ENCODE measurements around the gene FAM184A. TPM values are rescaled to one million over a fixed set of nuclear protein-coding genes. Genes with fewer than 3 reads are reported as not detected.

The FAM184A gene
- total RNA-seq, 1 donor from 2014 or later = 2.0 TPM

DNA sequence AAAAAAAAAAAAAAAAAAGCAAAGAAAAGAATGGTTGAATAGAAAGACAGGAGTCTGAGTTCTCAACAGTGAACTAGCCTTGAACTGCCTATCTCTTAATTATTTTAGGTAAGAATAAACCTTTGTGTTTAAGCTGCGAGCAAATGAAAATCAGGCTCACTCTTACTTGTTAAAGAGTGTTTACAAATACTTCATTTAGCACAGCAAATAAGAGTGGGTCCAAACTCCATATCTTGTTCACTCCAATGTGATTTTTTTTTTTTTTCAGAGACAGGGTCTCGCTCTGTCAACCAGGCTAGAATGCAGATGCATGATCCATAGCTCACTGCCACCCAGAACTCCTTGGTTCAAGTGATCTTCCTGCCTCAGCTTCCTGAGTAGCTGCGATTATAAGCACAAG lies 155.4 kb downstream of the FAM184A start:
- no peak overlapping the region for H2AFZ ChIP-seq (ENCODE audit: low read depth, low read length)
- no peaks in the 10 kb centered on the region for H3K79me2 ChIP-seq (ENCODE audit: insufficient read depth, low read length)
- H3K4me1 ChIP-seq (ENCODE audit: insufficient read depth, low read length) = no peaks in the 10 kb centered on the region
- H3K4me2 ChIP-seq (ENCODE audit: low read length) = no peak overlapping the region
- no peak overlapping the region for H3K4me3 ChIP-seq (ENCODE audit: insufficient read depth, low read depth, low read length)
- TF ChIP-seq EZH2 (IDR thresholded peaks at IDR 0.05; ENCODE audit: insufficient read depth, low read length) = no peak
- TF ChIP-seq, protein P1, sequence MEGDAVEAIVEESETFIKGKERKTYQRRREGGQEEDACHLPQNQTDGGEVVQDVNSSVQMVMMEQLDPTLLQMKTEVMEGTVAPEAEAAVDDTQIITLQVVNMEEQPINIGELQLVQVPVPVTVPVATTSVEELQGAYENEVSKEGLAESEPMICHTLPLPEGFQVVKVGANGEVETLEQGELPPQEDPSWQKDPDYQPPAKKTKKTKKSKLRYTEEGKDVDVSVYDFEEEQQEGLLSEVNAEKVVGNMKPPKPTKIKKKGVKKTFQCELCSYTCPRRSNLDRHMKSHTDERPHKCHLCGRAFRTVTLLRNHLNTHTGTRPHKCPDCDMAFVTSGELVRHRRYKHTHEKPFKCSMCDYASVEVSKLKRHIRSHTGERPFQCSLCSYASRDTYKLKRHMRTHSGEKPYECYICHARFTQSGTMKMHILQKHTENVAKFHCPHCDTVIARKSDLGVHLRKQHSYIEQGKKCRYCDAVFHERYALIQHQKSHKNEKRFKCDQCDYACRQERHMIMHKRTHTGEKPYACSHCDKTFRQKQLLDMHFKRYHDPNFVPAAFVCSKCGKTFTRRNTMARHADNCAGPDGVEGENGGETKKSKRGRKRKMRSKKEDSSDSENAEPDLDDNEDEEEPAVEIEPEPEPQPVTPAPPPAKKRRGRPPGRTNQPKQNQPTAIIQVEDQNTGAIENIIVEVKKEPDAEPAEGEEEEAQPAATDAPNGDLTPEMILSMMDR (IDR thresholded peaks at IDR 0.05; ENCODE audit: insufficient read depth, low read depth, low read length) = no peak
- FAIRE-seq (no peak), DNase-seq (ENCODE audit: low read depth) (no peak)
- H3K27ac Mint-ChIP-seq (ENCODE audit: unreplicated experiment) = no peak overlapping the region
- peaks cover 14% of the 10 kb centered on the region for H3K36me3 Mint-ChIP-seq (ENCODE audit: low read depth, unreplicated experiment)
- no peak overlapping the region for H3K4me3 Mint-ChIP-seq (ENCODE audit: unreplicated experiment)
- H3K9ac ChIP-seq (ENCODE audit: low read length) = no peak overlapping the region
- no peaks in the 10 kb centered on the region for H3K27me3 ChIP-seq (ENCODE audit: insufficient read depth, low read length)
- no peaks in the 10 kb centered on the region for H3K9me3 Mint-ChIP-seq (ENCODE audit: unreplicated experiment)
- H3K27ac ChIP-seq (ENCODE audit: low read depth, low read length) = no peak overlapping the region
- no peaks in the 10 kb centered on the region for H3K27me3 Mint-ChIP-seq (ENCODE audit: low read depth, unreplicated experiment)
- H3K36me3 ChIP-seq (ENCODE audit: insufficient read depth, low read length) = peaks cover 14% of the 10 kb centered on the region
- peaks cover 3% of the 10 kb centered on the region for H3K4me1 Mint-ChIP-seq (ENCODE audit: low read depth, unreplicated experiment)
- no peaks in the 10 kb centered on the region for H4K20me1 ChIP-seq (ENCODE audit: insufficient read depth, low read length)
- no peaks in the 10 kb centered on the region for H3K9me3 ChIP-seq (ENCODE audit: insufficient read depth, low read depth, low read length)

DNA sequence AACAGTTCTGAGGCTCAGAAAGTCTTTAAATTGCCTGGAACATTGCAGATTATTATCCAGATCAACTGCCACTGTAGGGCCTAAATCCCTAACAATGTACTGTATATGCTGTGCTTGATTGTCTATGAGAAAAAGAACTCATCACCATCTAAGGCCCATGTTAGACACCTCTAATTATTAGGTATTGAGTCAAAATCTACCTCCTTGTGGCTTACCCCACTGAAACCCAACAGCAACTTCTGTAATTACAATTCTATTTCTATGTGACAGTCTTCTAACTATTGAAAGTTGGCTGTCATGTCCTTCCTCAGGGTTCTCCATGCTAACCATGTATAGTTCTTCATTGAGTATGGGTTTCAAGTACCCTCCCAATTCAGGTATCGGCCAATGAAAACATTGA lies 157.4 kb downstream of the FAM184A start:
- no peaks in the 10 kb centered on the region for H3K4me1 ChIP-seq (ENCODE audit: insufficient read depth, low read length)
- H3K79me2 ChIP-seq (ENCODE audit: insufficient read depth, low read length) = no peaks in the 10 kb centered on the region
- no peak overlapping the region for H3K4me3 ChIP-seq (ENCODE audit: insufficient read depth, low read depth, low read length)
- Mint-ChIP-seq H3K9me3 (ENCODE audit: unreplicated experiment) (no peaks in the 10 kb centered on the region), H3K4me3 (ENCODE audit: unreplicated experiment) (no peak overlapping the region), H3K27me3 (ENCODE audit: low read depth, unreplicated experiment) (no peaks in the 10 kb centered on the region), H3K36me3 (ENCODE audit: low read depth, unreplicated experiment) (peaks cover 14% of the 10 kb centered on the region), H3K27ac (ENCODE audit: unreplicated experiment) (no peak overlapping the region), H3K4me1 (ENCODE audit: low read depth, unreplicated experiment) (peaks cover 6% of the 10 kb centered on the region)
- H3K36me3 ChIP-seq (ENCODE audit: insufficient read depth, low read length) = peaks cover 14% of the 10 kb centered on the region
- H3K27ac ChIP-seq (ENCODE audit: low read depth, low read length) = no peak overlapping the region
- DNase-seq (ENCODE audit: low read depth) (no peak), FAIRE-seq (no peak)
- no peaks in the 10 kb centered on the region for H3K9me3 ChIP-seq (ENCODE audit: insufficient read depth, low read depth, low read length)
- no peak overlapping the region for H2AFZ ChIP-seq (ENCODE audit: low read depth, low read length)
- no peaks in the 10 kb centered on the region for H4K20me1 ChIP-seq (ENCODE audit: insufficient read depth, low read length)
- TF ChIP-seq, protein P1 (IDR thresholded peaks at IDR 0.05; ENCODE audit: insufficient read depth, low read depth, low read length) = no peak
- no peak overlapping the region for H3K9ac ChIP-seq (ENCODE audit: low read length)
- no peak overlapping the region for H3K4me2 ChIP-seq (ENCODE audit: low read length)
- no peaks in the 10 kb centered on the region for H3K27me3 ChIP-seq (ENCODE audit: insufficient read depth, low read length)

DNA sequence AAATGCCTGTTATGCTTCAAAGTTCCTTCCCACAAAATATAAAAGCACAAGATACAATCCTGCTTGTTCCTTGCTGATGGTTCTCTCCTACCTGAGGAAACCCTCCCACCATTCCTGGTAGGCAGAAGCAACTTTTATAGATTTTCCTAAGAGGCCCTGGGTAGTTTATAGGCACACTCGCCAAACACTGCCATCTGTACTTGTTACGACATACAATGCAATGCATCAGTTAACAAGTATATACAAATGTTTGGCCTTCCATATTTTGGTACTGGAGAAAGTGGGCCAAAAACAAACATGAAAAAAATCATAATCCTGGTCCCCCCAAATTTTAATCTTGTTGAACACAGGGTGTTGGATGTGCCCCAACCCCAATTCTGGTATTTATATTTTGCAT lies 160.1 kb downstream of the FAM184A start:
- H4K20me1 ChIP-seq (ENCODE audit: insufficient read depth, low read length) = no peaks in the 10 kb centered on the region
- H3K9me3 ChIP-seq (ENCODE audit: insufficient read depth, low read depth, low read length) = no peaks in the 10 kb centered on the region
- H3K4me3 ChIP-seq (ENCODE audit: insufficient read depth, low read depth, low read length) = no peak overlapping the region
- no peak for FAIRE-seq
- H3K36me3 Mint-ChIP-seq (ENCODE audit: low read depth, unreplicated experiment) = peaks cover 20% of the 10 kb centered on the region
- no peak for DNase-seq (ENCODE audit: low read depth)
- TF ChIP-seq EZH2 (IDR thresholded peaks at IDR 0.05; ENCODE audit: insufficient read depth, low read length) = no peak
- TF ChIP-seq, protein P1 (IDR thresholded peaks at IDR 0.05; ENCODE audit: insufficient read depth, low read depth, low read length) = no peak
- no peak overlapping the region for H2AFZ ChIP-seq (ENCODE audit: low read depth, low read length)
- no peaks in the 10 kb centered on the region for H3K27me3 ChIP-seq (ENCODE audit: insufficient read depth, low read length)
- no peak overlapping the region for H3K4me3 Mint-ChIP-seq (ENCODE audit: unreplicated experiment)
- H3K27ac ChIP-seq (ENCODE audit: low read depth, low read length) = no peak overlapping the region
- no peaks in the 10 kb centered on the region for H3K79me2 ChIP-seq (ENCODE audit: insufficient read depth, low read length)
- H3K27me3 Mint-ChIP-seq (ENCODE audit: low read depth, unreplicated experiment) = no peaks in the 10 kb centered on the region
- no peak overlapping the region for H3K4me2 ChIP-seq (ENCODE audit: low read length)
- H3K9ac ChIP-seq (ENCODE audit: low read length) = no peak overlapping the region
- no peak overlapping the region for H3K27ac Mint-ChIP-seq (ENCODE audit: unreplicated experiment)
- peaks cover 7% of the 10 kb centered on the region for H3K4me1 Mint-ChIP-seq (ENCODE audit: low read depth, unreplicated experiment)
- no peaks in the 10 kb centered on the region for H3K9me3 Mint-ChIP-seq (ENCODE audit: unreplicated experiment)
- H3K4me1 ChIP-seq (ENCODE audit: insufficient read depth, low read length) = no peaks in the 10 kb centered on the region
- peaks cover 20% of the 10 kb centered on the region for H3K36me3 ChIP-seq (ENCODE audit: insufficient read depth, low read length)

Data from astrocyte (in vitro differentiated cells and primary cell).